ENCODE results near the gene WWOX.

WWOX gene

DNA sequence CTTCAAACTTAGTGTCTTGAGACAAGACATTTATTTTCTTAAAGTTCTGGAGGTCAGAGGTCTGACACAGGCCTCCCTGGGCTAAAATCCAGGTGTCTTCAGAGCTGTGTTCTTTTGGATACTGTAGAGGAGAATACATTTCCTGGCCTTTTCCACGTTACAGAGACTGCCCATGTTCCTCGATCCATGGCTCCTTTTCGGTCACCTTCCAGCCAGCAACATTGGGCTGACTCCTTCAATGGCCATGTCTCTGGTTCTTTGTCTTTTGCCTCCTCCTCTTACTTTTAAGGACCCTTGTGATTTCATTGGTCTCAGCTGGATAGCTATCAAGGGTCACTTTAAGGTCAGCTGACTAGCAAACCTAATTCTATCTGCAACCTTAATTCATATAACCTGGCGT is 212.4 kb downstream of the WWOX start:
- Histone ChIP-seq H2AFZ (ENCODE audit: low read length) (no peak overlapping the region), H3K9ac (ENCODE audit: low read length) (no peak overlapping the region), H3K4me2 (ENCODE audit: low read depth, low read length) (no peak overlapping the region), H3K4me1 (ENCODE audit: low read length) (no peaks in the 10 kb centered on the region), H3K36me3 (replicated peaks; ENCODE audit: insufficient read depth, low read length) (no peaks in the 10 kb centered on the region), H3K27ac (ENCODE audit: low read length) (no peak overlapping the region), H3K9me3 (replicated peaks; ENCODE audit: insufficient read depth, low read length) (no peaks in the 10 kb centered on the region), H3F3A (ENCODE audit: insufficient read depth, low read length) (no peaks in the 10 kb centered on the region), H4K20me1 (ENCODE audit: insufficient read depth, low read length) (no peaks in the 10 kb centered on the region), H3K27me3 (replicated peaks; ENCODE audit: insufficient read depth, low read length) (no peaks in the 10 kb centered on the region), H3K9me2 (replicated peaks; ENCODE audit: insufficient read depth, low read length) (no peaks in the 10 kb centered on the region), H3K79me2 (ENCODE audit: low read length) (no peaks in the 10 kb centered on the region), H3K4me3 (ENCODE audit: low read length) (no peak overlapping the region)
- DNase-seq = no peak
- TF ChIP-seq, protein P1, sequence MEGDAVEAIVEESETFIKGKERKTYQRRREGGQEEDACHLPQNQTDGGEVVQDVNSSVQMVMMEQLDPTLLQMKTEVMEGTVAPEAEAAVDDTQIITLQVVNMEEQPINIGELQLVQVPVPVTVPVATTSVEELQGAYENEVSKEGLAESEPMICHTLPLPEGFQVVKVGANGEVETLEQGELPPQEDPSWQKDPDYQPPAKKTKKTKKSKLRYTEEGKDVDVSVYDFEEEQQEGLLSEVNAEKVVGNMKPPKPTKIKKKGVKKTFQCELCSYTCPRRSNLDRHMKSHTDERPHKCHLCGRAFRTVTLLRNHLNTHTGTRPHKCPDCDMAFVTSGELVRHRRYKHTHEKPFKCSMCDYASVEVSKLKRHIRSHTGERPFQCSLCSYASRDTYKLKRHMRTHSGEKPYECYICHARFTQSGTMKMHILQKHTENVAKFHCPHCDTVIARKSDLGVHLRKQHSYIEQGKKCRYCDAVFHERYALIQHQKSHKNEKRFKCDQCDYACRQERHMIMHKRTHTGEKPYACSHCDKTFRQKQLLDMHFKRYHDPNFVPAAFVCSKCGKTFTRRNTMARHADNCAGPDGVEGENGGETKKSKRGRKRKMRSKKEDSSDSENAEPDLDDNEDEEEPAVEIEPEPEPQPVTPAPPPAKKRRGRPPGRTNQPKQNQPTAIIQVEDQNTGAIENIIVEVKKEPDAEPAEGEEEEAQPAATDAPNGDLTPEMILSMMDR (IDR thresholded peaks at IDR 0.05; ENCODE audit: low read length) = no peak
- TF ChIP-seq EZH2 (optimal IDR thresholded peaks at IDR 0.05; ENCODE audit: low read depth, low read length) (no peak), EZH2phosphoT487 (IDR thresholded peaks at IDR 0.05; ENCODE audit: low read length) (no peak)

DNA sequence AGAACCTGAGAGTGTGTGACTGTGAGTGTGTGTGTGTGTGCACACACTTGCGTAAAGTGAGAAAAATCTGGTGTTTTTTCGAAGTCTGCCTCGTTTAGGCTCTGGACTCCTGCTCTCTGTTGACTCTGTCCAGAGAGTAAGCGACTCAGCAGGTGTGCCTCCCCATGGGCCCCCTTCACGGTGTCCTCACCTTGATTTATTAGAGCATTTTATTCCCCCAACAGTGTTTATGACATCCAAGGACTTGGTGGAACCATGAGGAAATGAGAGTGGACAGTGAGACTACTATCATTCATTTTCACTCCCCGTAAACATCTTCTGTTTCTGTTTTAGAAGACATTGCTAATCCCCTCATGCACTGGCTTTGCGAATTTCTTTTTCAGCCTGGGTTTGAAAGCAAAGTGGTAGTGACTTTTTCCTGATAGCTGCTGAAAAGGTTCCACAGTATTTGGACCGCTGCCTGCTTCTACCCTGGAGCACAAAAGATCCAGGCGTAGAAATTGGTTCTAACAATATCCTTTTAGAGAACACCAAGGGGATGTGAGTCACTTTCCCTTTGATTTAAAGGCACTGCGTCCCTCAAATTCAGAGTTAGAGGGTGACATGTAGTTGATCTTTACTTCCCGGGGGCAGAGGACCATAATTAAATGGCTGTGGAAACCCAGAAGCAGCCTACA is 218.2 kb downstream of the WWOX start:
- no peaks in the 10 kb centered on the region for H3K36me3 ChIP-seq (replicated peaks; ENCODE audit: insufficient read depth, low read length)
- no peaks in the 10 kb centered on the region for H3K79me2 ChIP-seq (ENCODE audit: low read length)
- no peak overlapping the region for H3K9ac ChIP-seq (ENCODE audit: low read length)
- no peak overlapping the region for H3K4me3 ChIP-seq (ENCODE audit: low read length)
- no peak overlapping the region for H3K4me2 ChIP-seq (ENCODE audit: low read depth, low read length)
- no peak overlapping the region for H3K27ac ChIP-seq (ENCODE audit: low read length)
- no peaks in the 10 kb centered on the region for H3K9me2 ChIP-seq (replicated peaks; ENCODE audit: insufficient read depth, low read length)
- TF ChIP-seq, protein P1 (IDR thresholded peaks at IDR 0.05; ENCODE audit: low read length) = no peak
- no peak for TF ChIP-seq EZH2 (optimal IDR thresholded peaks at IDR 0.05; ENCODE audit: low read depth, low read length)
- no peak for TF ChIP-seq EZH2phosphoT487 (IDR thresholded peaks at IDR 0.05; ENCODE audit: low read length)
- no peak overlapping the region for H2AFZ ChIP-seq (ENCODE audit: low read length)
- H4K20me1 ChIP-seq (ENCODE audit: insufficient read depth, low read length) = no peaks in the 10 kb centered on the region
- no peaks in the 10 kb centered on the region for H3F3A ChIP-seq (ENCODE audit: insufficient read depth, low read length)
- no peaks in the 10 kb centered on the region for H3K9me3 ChIP-seq (replicated peaks; ENCODE audit: insufficient read depth, low read length)
- no peaks in the 10 kb centered on the region for H3K27me3 ChIP-seq (replicated peaks; ENCODE audit: insufficient read depth, low read length)
- no peak for DNase-seq
- no peaks in the 10 kb centered on the region for H3K4me1 ChIP-seq (ENCODE audit: low read length)

DNA sequence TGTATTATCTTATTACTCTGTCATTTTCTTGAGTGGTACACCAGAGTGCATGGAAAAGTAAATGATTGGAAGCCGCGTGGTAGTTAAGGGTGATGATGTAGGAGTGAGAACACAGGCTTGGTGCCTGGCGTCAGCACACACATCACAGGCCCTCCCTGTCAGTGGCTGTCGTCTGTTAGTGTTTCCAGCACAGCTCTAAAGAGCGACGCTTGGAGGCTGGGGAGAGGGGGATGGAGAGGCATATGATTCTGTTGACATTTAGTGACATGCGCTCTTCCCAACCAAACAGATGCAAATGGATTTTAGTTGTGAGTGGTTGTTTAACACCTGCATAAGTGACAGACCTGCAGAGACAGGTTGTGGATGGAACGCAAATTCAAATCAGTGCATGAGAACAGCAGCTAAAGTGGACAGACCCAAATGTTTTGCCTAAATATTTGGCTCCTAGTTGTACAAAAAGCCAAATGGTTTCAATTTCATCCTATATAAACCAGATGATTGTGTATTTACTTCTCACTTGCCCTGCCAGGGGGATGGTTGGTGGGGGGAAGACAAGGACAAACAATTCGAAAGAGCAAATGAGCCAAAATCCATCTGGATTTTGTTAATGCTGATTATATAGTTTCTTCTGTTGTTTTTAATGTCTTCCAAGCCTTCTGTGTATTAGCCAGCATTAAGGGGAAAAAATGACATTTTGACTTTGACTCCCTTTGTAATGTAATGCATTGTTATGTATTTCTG is 222.3 kb downstream of the WWOX start:
- Histone ChIP-seq H3K9me2 (replicated peaks; ENCODE audit: insufficient read depth, low read length) (no peaks in the 10 kb centered on the region), H4K20me1 (ENCODE audit: insufficient read depth, low read length) (no peaks in the 10 kb centered on the region), H3F3A (ENCODE audit: insufficient read depth, low read length) (no peaks in the 10 kb centered on the region), H3K36me3 (replicated peaks; ENCODE audit: insufficient read depth, low read length) (no peaks in the 10 kb centered on the region), H3K4me2 (ENCODE audit: low read depth, low read length) (no peak overlapping the region), H3K9ac (ENCODE audit: low read length) (no peak overlapping the region), H3K4me3 (ENCODE audit: low read length) (no peak overlapping the region), H3K9me3 (replicated peaks; ENCODE audit: insufficient read depth, low read length) (no peaks in the 10 kb centered on the region), H3K4me1 (ENCODE audit: low read length) (no peaks in the 10 kb centered on the region), H3K79me2 (ENCODE audit: low read length) (no peaks in the 10 kb centered on the region), H3K27ac (ENCODE audit: low read length) (no peak overlapping the region), H2AFZ (ENCODE audit: low read length) (no peak overlapping the region), H3K27me3 (replicated peaks; ENCODE audit: insufficient read depth, low read length) (no peaks in the 10 kb centered on the region)
- no peak for DNase-seq
- TF ChIP-seq, protein P1 (IDR thresholded peaks at IDR 0.05; ENCODE audit: low read length) = no peak
- TF ChIP-seq EZH2phosphoT487 (IDR thresholded peaks at IDR 0.05; ENCODE audit: low read length) = no peak
- no peak for TF ChIP-seq EZH2 (optimal IDR thresholded peaks at IDR 0.05; ENCODE audit: low read depth, low read length)

All from MM.1S (cell line).